Activated CD4-positive, alpha-beta T cell treated with anti-CD3 and anti-CD28 coated beads, Interleukin-2, amount 50 U/mL, for 16 hours (primary cell): ENCODE results near the gene ZNF57.
A peak's percentile ranks its signal among the peaks of the same experiment; 100 is the strongest.
"Not testable (repeated sequence)": the region's sequence is repeated elsewhere in the genome, so short reads cannot be mapped to it uniquely, and the experiment has no call there.

Experiments
- DNase-seq: peaks from one replicate; pipeline ENCODE4 v3.0.0-alpha.2; 2020

Gene ZNF57

GRCh38 chr19:2960120-2960519 lies 59.4 kb downstream of the ZNF57 start:
- DNase-seq = no peak

- DNase-seq = peak; percentile 68
Observed at GRCh38 chr19:2962018-2962670, 61.4 kb downstream of the ZNF57 start.

- no peak for DNase-seq
Observed at GRCh38 chr19:2963122-2963521, 62.4 kb downstream of the ZNF57 start.

GRCh38 chr19:2963631-2964030 lies 62.9 kb downstream of the ZNF57 start:
- not testable (repeated sequence) for DNase-seq

- DNase-seq = no peak
Observed at GRCh38 chr19:2964874-2965273, 64.1 kb downstream of the ZNF57 start.

GRCh38 chr19:2967972-2968371 lies 67.2 kb downstream of the ZNF57 start:
- DNase-seq = no peak
